ENCODE measurements around the gene INPP5B.

DNA sequence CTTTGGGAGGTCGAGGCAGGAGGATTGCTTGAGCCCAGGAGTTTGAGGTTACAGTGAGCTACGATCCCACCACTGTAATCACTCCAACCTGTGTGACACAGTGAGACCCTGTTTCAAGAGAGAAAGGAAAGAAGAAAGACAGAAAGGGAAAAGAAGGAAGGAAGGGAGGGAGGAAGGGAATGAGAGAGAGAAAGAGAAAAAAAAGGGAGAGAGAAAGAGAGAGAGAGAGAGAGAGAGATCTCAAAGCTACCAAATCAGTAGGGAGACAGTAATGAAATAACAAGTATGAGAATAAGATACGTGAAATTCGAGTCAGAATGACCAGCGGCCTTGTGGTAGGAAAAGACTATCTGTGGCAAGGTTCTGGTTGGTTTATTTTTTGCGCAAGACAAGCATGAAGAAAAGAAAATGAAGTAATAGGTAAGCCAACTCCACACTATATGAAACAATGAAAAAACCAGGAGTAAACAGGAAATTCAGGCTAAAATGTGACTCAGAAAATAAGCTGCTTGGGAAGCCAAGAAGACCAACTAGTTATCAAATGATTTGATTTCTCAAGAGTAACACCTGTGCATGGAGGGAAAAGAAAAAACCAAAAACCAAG lies 96.4 kb downstream of the INPP5B start:
- TF ChIP-seq EZH2 (IDR thresholded peaks at IDR 0.05; ENCODE audit: insufficient read depth, poor library complexity, severe bottlenecking) (no peak), EZH2phosphoT487 (IDR thresholded peaks at IDR 0.05; ENCODE audit: insufficient read depth, low read depth) (no peak)

All from GM23248 (cell line).